Measurements from ENCODE around the gene HMGN1.

Gene HMGN1

GRCh38 chr21:39326607-39327307, 22.1 kb downstream of the HMGN1 start:
- DNase-seq, result no peak

- DNase-seq, result no peak
Measured at GRCh38 chr21:39325458-39325857, 23.4 kb downstream of the HMGN1 start.

- DNase-seq, result no peak
Measured at GRCh38 chr21:39321424-39321823, 27.5 kb downstream of the HMGN1 start.

- no peak for DNase-seq
Measured at GRCh38 chr21:39319814-39320332, 29.0 kb downstream of the HMGN1 start.

- DNase-seq, result no peak
Measured at GRCh38 chr21:39319251-39319756, 29.6 kb downstream of the HMGN1 start.

GRCh38 chr21:39318091-39318959, 30.6 kb downstream of the HMGN1 start:
- DNase-seq, result no peak

GRCh38 chr21:39317134-39318090, 31.5 kb downstream of the HMGN1 start:
- no peak for DNase-seq

GRCh38 chr21:39316729-39317128, 32.2 kb downstream of the HMGN1 start:
- no peak for DNase-seq

GRCh38 chr21:39315603-39316445, 33.1 kb downstream of the HMGN1 start:
- no peak for DNase-seq

- peak; percentile 55 for DNase-seq
Measured at GRCh38 chr21:39314143-39315027, 34.5 kb downstream of the HMGN1 start.

- peak; percentile 74 for DNase-seq
Measured at GRCh38 chr21:39313571-39314142, 35.2 kb downstream of the HMGN1 start, which contains the start of gene BRWD1. TSS of gene BRWD1 (minus strand) at chr21:39313632. CDS start at chr21:39313491, 141 bp downstream.

- DNase-seq, result peak; percentile 31
Measured at GRCh38 chr21:39313042-39313570, 35.8 kb downstream of the HMGN1 start.

- peak; percentile 93 for DNase-seq
Measured at GRCh38 chr21:39312112-39313041, 36.5 kb downstream of the HMGN1 start.

GRCh38 chr21:39311164-39311563, 37.7 kb downstream of the HMGN1 start:
- DNase-seq, result no peak

GRCh38 chr21:39307466-39307865, 41.4 kb downstream of the HMGN1 start:
- DNase-seq, result no peak

- no peak for DNase-seq
Measured at GRCh38 chr21:39300587-39300986, 48.3 kb downstream of the HMGN1 start.

GRCh38 chr21:39296891-39297290, 52.0 kb downstream of the HMGN1 start:
- DNase-seq, result no peak

All from NK-92 treated with Interleukin-12 subunit alpha and Interleukin-12 subunit beta, amount 100 ng/mL, for 24 hours (cell line).